A172 (cell line): ENCODE measurements around the gene ST3GAL4. TPM values are rescaled to one million over a fixed set of nuclear protein-coding genes. Genes with fewer than 3 reads are reported as not detected.

Source experiments
- DNase-seq: peaks from one replicate; pipeline ENCODE4 v3.0.0-alpha.2; 2015; ENCODE audit warnings: low spot score
- total RNA-seq: library from RNA; depleted of rRNA; stranded (reverse); fragments of >200 nt; shearing (Covaris generic); gene quantifications from 2 replicates; pipeline ENCODE4 v1.2.3, GENCODE V29; 2014

The ST3GAL4 gene
- total RNA-seq, 1 experiment from 2014 or later, result 16.7 TPM

- DNase-seq, result peak; percentile 32
These were observed 50.4 kb downstream of the ST3GAL4 start for GRCh38 chr11:126405906-126406305.

DNA sequence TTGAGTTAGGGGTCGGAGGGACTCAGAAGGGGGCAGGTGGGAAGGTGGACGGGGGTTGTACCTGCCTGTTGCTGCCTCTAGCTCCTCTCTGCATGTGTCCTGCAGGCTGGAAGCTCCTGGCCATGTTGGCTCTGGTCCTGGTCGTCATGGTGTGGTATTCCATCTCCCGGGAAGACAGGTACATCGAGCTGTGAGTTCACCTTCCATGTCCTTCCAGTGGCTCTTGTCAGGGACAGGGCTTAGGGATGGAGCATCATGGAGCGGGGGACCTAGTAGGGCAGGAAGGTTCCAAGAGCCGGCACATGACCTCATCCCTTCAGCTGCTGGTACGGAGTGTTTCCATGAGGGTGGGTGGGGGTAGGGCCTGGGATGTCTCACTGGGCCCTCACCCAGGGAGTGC is 50.9 kb downstream of the ST3GAL4 start:
- DNase-seq, result no peak

- no peak for DNase-seq
These were observed 51.6 kb downstream of the ST3GAL4 start for GRCh38 chr11:126407101-126407521.

GRCh38 chr11:126407682-126408288 is 52.3 kb downstream of the ST3GAL4 start:
- DNase-seq, result no peak

GRCh38 chr11:126408496-126408895 is 53.0 kb downstream of the ST3GAL4 start:
- no peak for DNase-seq

DNA sequence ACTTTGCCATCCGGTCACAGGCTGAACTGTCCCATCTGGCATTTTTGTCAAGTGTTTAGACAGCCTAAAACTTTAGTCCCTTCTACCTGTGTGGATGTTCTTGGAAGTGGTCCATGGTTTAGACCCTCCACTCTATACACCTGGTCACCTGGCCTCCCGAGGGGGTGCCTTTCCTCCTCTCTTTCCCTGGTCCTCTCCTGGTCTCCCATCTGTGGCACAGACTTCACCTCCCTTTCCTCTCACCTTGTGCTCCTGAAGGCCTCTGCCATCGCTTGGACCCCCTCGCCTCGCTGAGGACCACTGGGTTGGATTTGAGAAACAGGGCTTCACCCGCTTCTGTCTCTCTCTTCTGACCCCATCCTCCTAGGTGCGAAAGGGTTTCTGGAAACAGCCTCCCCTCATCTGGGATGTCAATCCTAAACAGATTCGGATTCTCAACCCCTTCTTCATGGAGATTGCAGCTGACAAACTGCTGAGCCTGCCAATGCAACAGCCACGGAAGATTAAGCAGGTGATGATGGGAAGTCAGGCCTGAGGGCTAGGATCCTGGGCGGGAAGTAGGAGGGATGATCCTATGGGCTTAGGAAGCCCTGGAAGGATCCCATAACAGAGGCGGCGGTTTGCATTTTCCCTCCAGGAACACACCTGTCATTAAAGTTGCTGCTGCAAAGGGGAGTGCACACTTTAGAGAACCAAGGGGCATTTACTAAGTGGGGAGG is 53.6 kb downstream of the ST3GAL4 start:
- DNase-seq, result no peak

DNA sequence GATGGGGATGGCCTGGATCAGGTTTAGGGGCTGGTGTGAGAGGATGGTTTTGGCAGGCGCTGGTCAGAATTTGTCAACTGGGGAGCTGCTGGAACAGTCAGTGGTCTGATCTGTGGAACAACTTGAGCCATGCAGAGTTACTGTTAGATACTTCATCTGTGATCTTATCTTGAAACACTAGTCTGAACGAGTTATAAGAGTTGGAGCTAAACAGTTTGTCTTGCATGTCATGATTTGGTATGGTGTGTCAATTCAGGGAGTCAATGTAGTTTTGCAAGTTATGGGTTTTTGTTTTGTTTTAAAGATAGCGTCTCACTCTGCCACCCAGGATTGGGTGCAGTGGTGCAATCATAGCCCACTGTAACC is 54.1 kb downstream of the ST3GAL4 start:
- no peak for DNase-seq

- no peak for DNase-seq
These were observed 55.2 kb downstream of the ST3GAL4 start for GRCh38 chr11:126410649-126411048.

DNA sequence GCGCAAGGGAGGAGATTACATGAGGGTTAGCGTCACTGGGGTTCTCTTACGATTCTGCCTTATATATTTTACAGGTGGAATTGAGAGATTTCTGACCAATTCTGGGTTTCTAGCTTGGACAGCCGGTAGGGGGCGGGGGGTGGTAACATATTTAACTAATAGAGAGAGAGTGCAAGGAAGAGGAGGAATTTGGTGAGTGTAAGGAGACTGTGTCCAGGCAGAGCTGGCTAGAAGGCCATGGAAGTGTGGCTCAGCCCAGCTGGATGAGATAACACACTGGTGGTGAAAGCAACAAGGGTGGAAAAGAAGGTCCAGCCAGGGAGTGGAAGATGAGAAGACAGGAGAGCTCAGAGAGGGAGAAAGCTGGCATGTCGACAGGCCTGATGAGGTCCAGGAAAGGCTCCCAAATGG is 56.5 kb downstream of the ST3GAL4 start:
- DNase-seq, result no peak

DNA sequence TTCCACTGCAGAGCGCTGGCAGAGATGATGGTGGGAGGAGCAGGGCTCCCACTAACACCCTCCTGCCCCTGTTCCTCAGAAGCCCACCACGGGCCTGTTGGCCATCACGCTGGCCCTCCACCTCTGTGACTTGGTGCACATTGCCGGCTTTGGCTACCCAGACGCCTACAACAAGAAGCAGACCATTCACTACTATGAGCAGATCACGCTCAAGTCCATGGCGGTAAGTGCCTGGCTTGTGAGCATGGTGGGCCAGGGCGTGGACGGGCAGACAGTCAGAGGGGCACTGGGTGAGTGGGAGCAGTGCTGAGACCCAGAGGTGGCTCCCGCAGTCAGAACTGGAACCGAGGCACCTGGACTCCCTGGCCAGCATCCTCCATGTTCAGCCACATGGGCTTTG is 57.9 kb downstream of the ST3GAL4 start:
- no peak for DNase-seq

DNA sequence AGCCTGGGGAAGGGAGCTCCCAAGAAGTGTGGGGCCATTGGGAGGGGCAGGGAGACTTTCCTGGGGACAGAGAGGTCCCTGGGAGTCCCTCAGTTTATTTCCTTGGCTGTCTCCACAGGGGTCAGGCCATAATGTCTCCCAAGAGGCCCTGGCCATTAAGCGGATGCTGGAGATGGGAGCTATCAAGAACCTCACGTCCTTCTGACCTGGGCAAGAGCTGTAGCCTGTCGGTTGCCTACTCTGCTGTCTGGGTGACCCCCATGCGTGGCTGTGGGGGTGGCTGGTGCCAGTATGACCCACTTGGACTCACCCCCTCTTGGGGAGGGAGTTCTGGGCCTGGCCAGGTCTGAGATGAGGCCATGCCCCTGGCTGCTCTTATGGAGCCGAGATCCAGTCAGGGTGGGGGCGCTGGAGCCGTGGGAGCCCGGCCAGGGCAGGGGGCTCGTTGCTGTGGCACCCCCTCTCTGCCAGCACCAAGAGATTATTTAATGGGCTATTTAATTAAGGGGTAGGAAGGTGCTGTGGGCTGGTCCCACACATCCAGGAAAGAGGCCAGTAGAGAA is 58.4 kb downstream of the ST3GAL4 start:
- DNase-seq, result no peak

DNA sequence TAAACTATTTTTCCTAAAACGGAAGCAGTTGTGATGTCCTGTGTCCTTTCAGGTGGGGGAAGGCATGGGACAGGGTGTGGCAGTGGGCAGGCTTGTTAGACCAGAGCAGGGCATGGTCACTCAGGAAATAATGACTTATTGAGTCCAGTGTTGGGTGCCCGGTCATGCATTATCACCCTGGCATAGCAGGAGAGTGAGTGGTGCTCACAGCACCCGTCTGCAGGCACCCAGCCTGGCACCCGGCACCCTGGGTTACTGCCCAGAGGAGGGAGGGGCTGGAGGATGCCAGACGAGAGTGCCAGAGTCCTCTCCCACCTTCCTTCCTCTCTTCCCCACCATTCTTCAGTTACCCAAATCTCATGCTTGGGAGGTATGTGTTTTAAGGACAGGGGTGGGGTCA is 59.1 kb downstream of the ST3GAL4 start:
- DNase-seq, result no peak

- no peak for DNase-seq
These were observed 59.6 kb downstream of the ST3GAL4 start for GRCh38 chr11:126415128-126415527.

GRCh38 chr11:126415669-126416420 is 60.4 kb downstream of the ST3GAL4 start:
- DNase-seq, result no peak

- DNase-seq, result no peak
These were observed 61.1 kb downstream of the ST3GAL4 start for GRCh38 chr11:126416542-126417090.

- DNase-seq, result no peak
These were observed 61.8 kb downstream of the ST3GAL4 start for GRCh38 chr11:126417091-126417862.

DNA sequence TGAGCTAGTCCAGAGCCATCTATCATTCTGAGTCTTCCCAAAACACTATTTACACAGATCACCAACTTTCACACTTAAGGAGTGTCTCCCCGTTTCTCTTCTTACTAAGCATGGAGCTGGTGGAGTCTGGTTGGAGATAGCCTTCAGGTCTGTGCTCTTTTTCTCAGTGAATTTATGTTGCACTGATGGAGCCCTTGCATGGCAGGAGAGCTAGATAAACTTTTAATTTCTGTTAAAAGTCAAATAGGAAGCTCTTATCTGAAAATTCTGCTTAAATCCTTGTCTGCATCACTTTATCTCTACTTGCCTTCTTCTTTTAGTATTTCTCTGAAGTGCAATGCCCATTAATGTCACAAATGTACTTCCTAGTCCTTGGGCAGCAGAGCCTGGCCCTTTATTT is 63.4 kb downstream of the ST3GAL4 start:
- no peak for DNase-seq

- no peak for DNase-seq
These were observed 64.6 kb downstream of the ST3GAL4 start for GRCh38 chr11:126419801-126420697.

- no peak for DNase-seq
These were observed 65.3 kb downstream of the ST3GAL4 start for GRCh38 chr11:126420698-126421256.

DNA sequence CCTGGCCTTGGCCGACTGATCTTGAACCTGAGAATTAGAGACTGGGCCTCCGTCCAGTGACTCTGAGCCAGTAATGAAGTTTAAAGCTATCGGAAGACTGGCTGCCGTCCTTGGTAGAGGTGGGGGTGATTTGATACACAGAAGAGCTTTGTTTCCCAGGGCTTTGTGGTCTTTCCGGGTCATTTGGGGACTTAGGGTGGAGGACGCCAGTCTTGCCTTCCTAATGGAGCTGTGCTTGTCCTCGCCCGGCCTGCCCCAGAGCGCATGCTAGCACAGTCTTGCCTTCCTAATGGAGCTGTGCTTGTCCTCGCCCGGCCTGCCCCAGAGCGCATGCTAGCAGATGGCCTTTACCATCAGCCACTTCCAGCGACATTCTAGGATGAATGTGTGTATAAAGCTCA is 65.8 kb downstream of the ST3GAL4 start:
- DNase-seq, result no peak
